NCI-H1436 treated with DMSO at 0.1 percent for 48 hours (cell line): ENCODE results near the gene SDR39U1.

ENCODE experiments used
- DNase-seq: peaks from one replicate; lab custom pipeline; 2025; lab: John Stamatoyannopoulos, UW

The SDR39U1 gene

GRCh38 chr14:24390701-24391468, 51.7 kb downstream of the SDR39U1 start:
- no peak for DNase-seq
